ENCODE measurements around the gene CLDN3. TPM values are rescaled to one million over a fixed set of nuclear protein-coding genes. Genes with fewer than 3 reads are reported as not detected.

Gene CLDN3, protein sequence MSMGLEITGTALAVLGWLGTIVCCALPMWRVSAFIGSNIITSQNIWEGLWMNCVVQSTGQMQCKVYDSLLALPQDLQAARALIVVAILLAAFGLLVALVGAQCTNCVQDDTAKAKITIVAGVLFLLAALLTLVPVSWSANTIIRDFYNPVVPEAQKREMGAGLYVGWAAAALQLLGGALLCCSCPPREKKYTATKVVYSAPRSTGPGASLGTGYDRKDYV
- not detected in 2 replicates for total RNA-seq (2022)
- not detected for Bru-seq, nascent RNA
- BruChase-seq, experiment 1, labeled RNA remaining after a 6-hour chase, result not detected
- BruChase-seq, experiment 2, labeled RNA remaining after a 2-hour chase, result not detected
- long read RNA-seq, result 0 reads

DNA sequence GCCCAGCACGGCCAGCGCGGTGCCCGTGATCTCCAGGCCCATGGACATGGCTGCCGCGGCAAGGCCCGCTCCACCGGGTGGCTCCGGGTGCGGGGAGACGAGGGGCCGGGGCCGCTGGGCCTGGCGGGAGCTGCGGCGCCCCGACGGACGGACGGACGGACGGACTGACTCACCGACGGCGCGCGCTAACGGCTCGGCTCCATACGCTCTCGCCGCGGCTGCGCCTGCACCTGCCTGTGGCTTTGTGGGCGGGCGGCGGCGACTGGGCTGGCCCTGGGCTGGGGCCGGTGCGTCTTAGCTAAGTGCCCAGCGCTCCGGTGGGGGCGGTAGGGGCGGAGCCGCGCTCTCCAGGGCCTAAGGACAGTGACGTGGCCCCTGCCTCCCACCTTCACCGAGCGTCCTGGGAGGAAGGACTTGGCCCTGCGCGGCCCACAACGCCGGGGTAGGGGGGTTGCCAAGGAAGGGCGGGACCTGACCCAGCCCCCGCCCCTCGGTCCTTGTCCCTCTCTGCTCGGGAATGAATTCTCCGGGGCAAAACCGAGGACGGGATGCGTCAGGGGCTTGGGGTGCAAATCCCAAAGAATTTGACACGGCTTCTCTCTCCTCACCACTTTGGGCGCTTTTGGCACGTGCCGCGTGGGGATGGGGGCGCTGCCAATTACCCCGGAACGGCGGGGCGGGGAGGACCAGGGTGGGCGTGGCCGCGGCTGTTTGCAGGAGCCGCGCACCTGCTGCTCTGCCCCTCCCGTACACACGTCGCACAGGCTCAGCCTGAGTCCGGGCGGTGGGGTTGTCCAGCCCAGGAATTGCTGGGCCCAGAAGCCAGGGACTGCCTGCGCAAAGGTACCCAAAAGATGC lies at the start of gene CLDN3:
Gene CLDN3 (minus strand): TSS at position 269 of the 858 bp plus-strand sequence. CDS start 221 bp downstream, at position 48.
- intact Hi-C loops (cut with micrococcal nuclease), result no loop called here
- BruUV-seq (replicated peaks), result no TSS peak
- H3K27me3 Mint-ChIP-seq (ENCODE audit: insufficient read depth, unreplicated experiment), result peaks cover 12% of the 10 kb centered on the region
- DNase-seq (ENCODE audit: unreplicated experiment), result no peak
- no peaks in the 10 kb centered on the region for H3K4me1 Mint-ChIP-seq (ENCODE audit: insufficient read depth, unreplicated experiment)
- ChIA-PET POLR2A (no interaction called here), CTCF (interaction anchor here (0.6 kb wide), 1 partner anchor 45 kb away, joined by 3 read pairs; no protein-coding TSS in a partner anchor)
- H3K4me3 Mint-ChIP-seq (ENCODE audit: unreplicated experiment), result peak within 1 kb of the TSS; percentile 28
- TF ChIP-seq, protein P1, sequence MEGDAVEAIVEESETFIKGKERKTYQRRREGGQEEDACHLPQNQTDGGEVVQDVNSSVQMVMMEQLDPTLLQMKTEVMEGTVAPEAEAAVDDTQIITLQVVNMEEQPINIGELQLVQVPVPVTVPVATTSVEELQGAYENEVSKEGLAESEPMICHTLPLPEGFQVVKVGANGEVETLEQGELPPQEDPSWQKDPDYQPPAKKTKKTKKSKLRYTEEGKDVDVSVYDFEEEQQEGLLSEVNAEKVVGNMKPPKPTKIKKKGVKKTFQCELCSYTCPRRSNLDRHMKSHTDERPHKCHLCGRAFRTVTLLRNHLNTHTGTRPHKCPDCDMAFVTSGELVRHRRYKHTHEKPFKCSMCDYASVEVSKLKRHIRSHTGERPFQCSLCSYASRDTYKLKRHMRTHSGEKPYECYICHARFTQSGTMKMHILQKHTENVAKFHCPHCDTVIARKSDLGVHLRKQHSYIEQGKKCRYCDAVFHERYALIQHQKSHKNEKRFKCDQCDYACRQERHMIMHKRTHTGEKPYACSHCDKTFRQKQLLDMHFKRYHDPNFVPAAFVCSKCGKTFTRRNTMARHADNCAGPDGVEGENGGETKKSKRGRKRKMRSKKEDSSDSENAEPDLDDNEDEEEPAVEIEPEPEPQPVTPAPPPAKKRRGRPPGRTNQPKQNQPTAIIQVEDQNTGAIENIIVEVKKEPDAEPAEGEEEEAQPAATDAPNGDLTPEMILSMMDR (IDR thresholded peaks at IDR 0.05; ENCODE audit: unreplicated experiment), result no peak
- no peak within 1 kb of the TSS for H3K27ac Mint-ChIP-seq (ENCODE audit: low read depth, unreplicated experiment)
- no peaks in the 10 kb centered on the region for H3K9me3 Mint-ChIP-seq (ENCODE audit: unreplicated experiment)
- no peaks in the 10 kb centered on the region for H3K36me3 Mint-ChIP-seq (ENCODE audit: insufficient read depth, unreplicated experiment)

DNA sequence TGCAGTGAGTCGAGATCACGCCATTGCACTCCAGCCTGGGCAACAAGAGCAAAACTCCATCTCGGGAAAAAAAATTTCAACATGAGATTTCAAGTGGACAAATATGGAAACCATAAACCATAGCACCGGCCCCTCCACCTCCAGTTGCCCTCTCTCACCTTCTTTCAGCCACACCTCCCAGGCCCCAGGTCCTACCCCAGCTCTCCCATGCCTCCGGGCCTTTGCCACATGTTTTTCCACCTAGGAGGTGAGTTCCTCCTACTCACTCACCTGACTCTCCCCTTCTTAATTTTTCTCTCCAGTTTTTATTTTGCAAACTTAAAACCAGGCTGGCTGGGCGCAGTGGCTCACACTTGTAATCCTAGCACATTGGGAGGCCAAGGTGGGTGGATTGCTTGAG lies 47.1 kb upstream of the CLDN3 start:
- no peaks in the 10 kb centered on the region for H3K9me3 Mint-ChIP-seq (ENCODE audit: unreplicated experiment)
- TF ChIP-seq, protein P1 (IDR thresholded peaks at IDR 0.05; ENCODE audit: unreplicated experiment), result no peak
- no peak overlapping the region for H3K27ac Mint-ChIP-seq (ENCODE audit: low read depth, unreplicated experiment)
- ChIA-PET CTCF (interaction anchor here (0.6 to 1.3 kb wide), 3 partner anchors 34 to 209 kb away, joined by 3 to 5 read pairs (median 3); no protein-coding TSS in a partner anchor), POLR2A (no interaction called here)
- BruUV-seq (replicated peaks), result no TSS peak
- H3K36me3 Mint-ChIP-seq (ENCODE audit: insufficient read depth, unreplicated experiment), result no peaks in the 10 kb centered on the region
- H3K27me3 Mint-ChIP-seq (ENCODE audit: insufficient read depth, unreplicated experiment), result no peaks in the 10 kb centered on the region
- DNase-seq (ENCODE audit: unreplicated experiment), result no peak
- H3K4me1 Mint-ChIP-seq (ENCODE audit: insufficient read depth, unreplicated experiment), result peaks cover 6% of the 10 kb centered on the region
- intact Hi-C loops (cut with micrococcal nuclease), result no loop called here
- no peak overlapping the region for H3K4me3 Mint-ChIP-seq (ENCODE audit: unreplicated experiment)

DNA sequence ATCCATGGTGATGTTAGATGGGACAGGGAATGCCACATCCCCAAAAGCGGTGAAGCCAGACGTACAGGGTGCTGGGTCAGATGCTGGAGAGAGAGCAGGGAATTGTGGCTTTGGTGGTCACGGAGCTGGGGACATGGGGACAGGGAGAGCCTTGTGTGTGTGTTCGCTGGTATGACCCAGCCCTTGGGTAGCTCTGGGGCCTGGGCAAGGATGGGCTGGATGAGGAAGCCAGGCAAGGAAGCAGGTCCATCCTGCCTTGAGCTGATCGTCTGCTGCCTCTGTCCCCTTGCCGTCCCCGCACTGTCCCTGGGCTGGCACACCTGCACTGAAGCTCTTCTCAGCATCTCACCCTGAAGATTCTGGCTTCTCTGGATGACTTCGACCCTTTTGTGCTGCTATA lies 45.4 kb upstream of the CLDN3 start:
- intact Hi-C loops (cut with micrococcal nuclease), result no loop called here
- POLR2A ChIA-PET, result interaction anchor here (0.9 kb wide), 1 partner anchor 35 kb away, joined by 3 read pairs; no protein-coding TSS in a partner anchor
- Mint-ChIP-seq H3K4me3 (ENCODE audit: unreplicated experiment) (no peak overlapping the region), H3K9me3 (ENCODE audit: unreplicated experiment) (no peaks in the 10 kb centered on the region), H3K36me3 (ENCODE audit: insufficient read depth, unreplicated experiment) (no peaks in the 10 kb centered on the region), H3K27ac (ENCODE audit: low read depth, unreplicated experiment) (no peak overlapping the region), H3K27me3 (ENCODE audit: insufficient read depth, unreplicated experiment) (no peaks in the 10 kb centered on the region), H3K4me1 (ENCODE audit: insufficient read depth, unreplicated experiment) (no peaks in the 10 kb centered on the region)
- no peak for DNase-seq (ENCODE audit: unreplicated experiment)
- CTCF ChIA-PET, result interaction anchor here (0.6 to 2.0 kb wide), 5 partner anchors 11 to 209 kb away, joined by 3 to 9 read pairs (median 4); no protein-coding TSS in a partner anchor
- no TSS peak for BruUV-seq (replicated peaks)
- TF ChIP-seq, protein P1 (IDR thresholded peaks at IDR 0.05; ENCODE audit: unreplicated experiment), result no peak

DNA sequence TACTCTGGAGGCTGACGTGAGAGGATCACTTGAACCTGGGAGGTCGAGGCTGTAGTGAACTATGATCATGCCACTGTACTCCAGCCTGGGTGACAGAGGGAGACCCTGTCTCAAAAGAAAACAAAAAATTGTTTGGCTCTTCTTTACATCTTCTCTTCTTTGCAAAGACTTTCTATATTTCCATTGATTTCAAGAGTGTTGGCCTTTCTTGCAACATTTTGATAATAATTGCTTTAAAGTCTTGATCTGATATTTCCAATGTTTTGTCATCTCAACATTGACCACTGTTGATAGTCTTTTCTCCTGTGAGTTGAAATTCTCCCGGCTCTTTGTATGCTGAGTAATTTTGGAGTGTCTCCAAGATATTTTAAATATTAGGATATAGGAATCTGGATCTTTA lies 42.9 kb upstream of the CLDN3 start:
- no peaks in the 10 kb centered on the region for H3K36me3 Mint-ChIP-seq (ENCODE audit: insufficient read depth, unreplicated experiment)
- no peak for DNase-seq (ENCODE audit: unreplicated experiment)
- H3K27ac Mint-ChIP-seq (ENCODE audit: low read depth, unreplicated experiment), result no peak overlapping the region
- no peaks in the 10 kb centered on the region for H3K27me3 Mint-ChIP-seq (ENCODE audit: insufficient read depth, unreplicated experiment)
- H3K4me1 Mint-ChIP-seq (ENCODE audit: insufficient read depth, unreplicated experiment), result peaks cover 5% of the 10 kb centered on the region
- ChIA-PET POLR2A (no interaction called here), CTCF (interaction anchor here (2.4 kb wide), 1 partner anchor 17 kb away, joined by 7 read pairs; no protein-coding TSS in a partner anchor)
- TF ChIP-seq, protein P1 (IDR thresholded peaks at IDR 0.05; ENCODE audit: unreplicated experiment), result no peak
- BruUV-seq (replicated peaks), result no TSS peak
- H3K9me3 Mint-ChIP-seq (ENCODE audit: unreplicated experiment), result no peaks in the 10 kb centered on the region
- intact Hi-C loops (cut with micrococcal nuclease), result no loop called here
- no peak overlapping the region for H3K4me3 Mint-ChIP-seq (ENCODE audit: unreplicated experiment)

Measured in MCF 10A (cell line).